CD4-positive, alpha-beta memory T cell (primary cell): Measurements from ENCODE around the gene PDE8B. TPM values are rescaled to one million over a fixed set of nuclear protein-coding genes. Genes with fewer than 3 reads are reported as not detected.

Source experiments
- CTCF ChIA-PET: fragments of 350-600 bp; sonication (Branson Sonifier 250); formaldehyde crosslinking; loops from one replicate; lab custom pipeline; 2021; ENCODE audit warnings: inconsistent platforms; ENCODE audit not compliant: partially characterized antibody; lab: Charles Lee
- POLR2A ChIA-PET: fragments of 350-600 bp; sonication (Branson Sonifier 250); formaldehyde crosslinking; loops from one replicate; lab custom pipeline; 2021; ENCODE audit not compliant: partially characterized antibody; lab: Charles Lee
- DNase-seq, 5 donors: peaks; one replicate each; pipeline versions ENCODE4 v3.0.0 to v3.0.0-alpha.2; 2020 to 2022; ENCODE audit warnings: mixed read lengths in 1 of 5
- H3K27ac ChIP-seq: one replicate; pipeline ENCODE4 v1.7.0; 2013; ENCODE audit warnings: low read depth, low read length
- H3K27me3 ChIP-seq: 2 replicates; pipeline ENCODE4 v1.7.0; 2013; ENCODE audit warnings: mild to moderate bottlenecking, low read length, moderate library complexity; ENCODE audit not compliant: insufficient read depth
- H3K36me3 ChIP-seq: 2 replicates; pipeline ENCODE4 v1.7.0; 2013; ENCODE audit warnings: mild to moderate bottlenecking, low read length, moderate library complexity; ENCODE audit not compliant: insufficient read depth
- H3K4me1 ChIP-seq: 2 replicates; pipeline ENCODE4 v1.7.0; 2013; ENCODE audit warnings: mild to moderate bottlenecking, low read length, moderate library complexity; ENCODE audit not compliant: insufficient read depth
- H3K4me3 ChIP-seq, 2 donors: one replicate each; pipeline ENCODE4 v1.7.0; 2013; ENCODE audit warnings: low read length in 2 of 2, mild to moderate bottlenecking in 1 of 2
- H3K9me3 ChIP-seq, 2 donors: one replicate each; pipeline ENCODE4 v1.7.0; 2013; ENCODE audit warnings: low read length in 2 of 2, control low read depth in 1 of 2; ENCODE audit not compliant: control insufficient read depth in 1 of 2
- H3K27ac Mint-ChIP-seq, 7 donors: one replicate each; pipeline ENCODE4 v1.8.0; 2020 to 2021; ENCODE audit warnings: mixed read lengths in 7 of 7, mild to moderate bottlenecking in 6 of 7, inconsistent platforms in 3 of 7, moderate library complexity in 3 of 7
- H3K27me3 Mint-ChIP-seq, 2 donors: one replicate each; pipeline ENCODE4 v1.8.0; 2020 to 2021; ENCODE audit warnings: mixed read lengths in 2 of 2
- H3K36me3 Mint-ChIP-seq, 2 donors: one replicate each; pipeline ENCODE4 v1.8.0; 2020 to 2021; ENCODE audit warnings: mixed read lengths in 2 of 2, inconsistent platforms in 1 of 2, mild to moderate bottlenecking in 1 of 2
- H3K4me1 Mint-ChIP-seq, 4 donors: one replicate each; pipeline ENCODE4 v1.8.0; 2020 to 2021; ENCODE audit warnings: mixed read lengths in 4 of 4, mild to moderate bottlenecking in 1 of 4
- H3K4me3 Mint-ChIP-seq, 8 donors: one replicate each; pipeline ENCODE4 v1.8.0; 2020 to 2021; ENCODE audit warnings: mixed read lengths in 8 of 8, mild to moderate bottlenecking in 7 of 8, moderate library complexity in 6 of 8, inconsistent platforms in 3 of 8
- H3K9me3 Mint-ChIP-seq, 8 donors: one replicate each; pipeline ENCODE4 v1.8.0; 2020 to 2021; ENCODE audit warnings: mixed read lengths in 8 of 8, mild to moderate bottlenecking in 5 of 8, inconsistent platforms in 3 of 8, moderate library complexity in 1 of 8
- intact Hi-C: fragments of 100-400 bp; cut with micrococcal nuclease; formaldehyde crosslinking; loops from one replicate; pipeline ENCODE4 v1.15.1; 2023
- polyA plus RNA-seq, 2 donors: library from polyadenylated mRNA; unstranded; fragments of 300-500 nt; fragmentation: Illumina TruSeq; gene quantifications; one replicate each; pipeline ENCODE4 v1.2.3, GENCODE V29; 2021
- total RNA-seq, 2 experiments: library from RNA; stranded (reverse); gene quantifications; one replicate each; pipeline ENCODE4 v1.2.3, GENCODE V29; 2021

PDE8B gene, protein sequence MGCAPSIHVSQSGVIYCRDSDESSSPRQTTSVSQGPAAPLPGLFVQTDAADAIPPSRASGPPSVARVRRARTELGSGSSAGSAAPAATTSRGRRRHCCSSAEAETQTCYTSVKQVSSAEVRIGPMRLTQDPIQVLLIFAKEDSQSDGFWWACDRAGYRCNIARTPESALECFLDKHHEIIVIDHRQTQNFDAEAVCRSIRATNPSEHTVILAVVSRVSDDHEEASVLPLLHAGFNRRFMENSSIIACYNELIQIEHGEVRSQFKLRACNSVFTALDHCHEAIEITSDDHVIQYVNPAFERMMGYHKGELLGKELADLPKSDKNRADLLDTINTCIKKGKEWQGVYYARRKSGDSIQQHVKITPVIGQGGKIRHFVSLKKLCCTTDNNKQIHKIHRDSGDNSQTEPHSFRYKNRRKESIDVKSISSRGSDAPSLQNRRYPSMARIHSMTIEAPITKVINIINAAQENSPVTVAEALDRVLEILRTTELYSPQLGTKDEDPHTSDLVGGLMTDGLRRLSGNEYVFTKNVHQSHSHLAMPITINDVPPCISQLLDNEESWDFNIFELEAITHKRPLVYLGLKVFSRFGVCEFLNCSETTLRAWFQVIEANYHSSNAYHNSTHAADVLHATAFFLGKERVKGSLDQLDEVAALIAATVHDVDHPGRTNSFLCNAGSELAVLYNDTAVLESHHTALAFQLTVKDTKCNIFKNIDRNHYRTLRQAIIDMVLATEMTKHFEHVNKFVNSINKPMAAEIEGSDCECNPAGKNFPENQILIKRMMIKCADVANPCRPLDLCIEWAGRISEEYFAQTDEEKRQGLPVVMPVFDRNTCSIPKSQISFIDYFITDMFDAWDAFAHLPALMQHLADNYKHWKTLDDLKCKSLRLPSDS
- not detected for total RNA-seq
- polyA plus RNA-seq, result under 1 TPM in 1 of 2 donors, not detected in 1; 0.26 TPM

DNA sequence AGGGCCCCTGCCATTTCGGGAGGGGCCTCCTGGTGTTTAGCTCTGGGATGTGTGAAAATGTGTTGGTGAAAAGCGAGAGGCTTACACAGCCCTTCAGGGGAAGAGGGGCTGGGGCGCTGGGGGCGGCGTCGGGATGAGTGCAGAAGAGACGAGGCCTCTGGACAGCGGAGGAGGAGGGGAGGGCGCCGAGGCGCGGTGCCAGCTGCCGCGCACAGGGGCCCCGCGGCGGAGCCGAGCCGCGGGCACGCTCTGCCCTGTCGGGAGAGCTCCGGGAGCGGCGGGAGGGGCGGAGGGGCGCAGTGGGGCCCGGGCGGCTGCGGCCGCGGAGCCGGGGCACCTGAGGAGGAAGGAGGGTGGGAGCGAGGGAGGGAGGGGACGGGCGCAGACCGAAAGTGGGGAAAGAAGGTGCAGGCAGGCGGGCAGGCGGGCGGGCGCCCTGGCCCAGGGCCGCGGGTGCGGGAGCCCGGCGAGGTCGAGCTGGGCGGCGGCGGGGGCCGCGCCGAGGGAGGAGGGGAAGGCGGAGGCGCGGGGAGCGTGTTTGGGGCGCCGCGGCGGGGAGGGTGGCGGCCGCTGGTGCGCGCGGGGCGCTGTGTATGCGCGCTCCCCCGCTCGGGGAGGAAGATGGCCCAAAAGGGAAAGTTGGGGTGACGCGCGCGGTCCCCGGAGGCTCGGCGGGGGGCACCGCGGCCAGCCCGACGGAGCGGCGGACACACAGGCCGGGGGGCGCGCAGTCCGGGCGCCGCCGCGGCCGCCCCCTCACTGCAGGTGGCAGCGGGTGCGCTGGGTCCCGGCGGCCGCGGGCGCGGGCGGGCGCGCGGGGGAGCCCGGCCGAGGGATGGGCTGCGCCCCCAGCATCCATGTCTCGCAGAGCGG lies at the start of gene PDE8B:
Gene PDE8B, plus strand, starts transcription at position 590 of the 873 bp plus-strand sequence. Its CDS starts 246 bp downstream, at position 836.
- peak within 1 kb of the TSS in 2 of 7 donors; percentile 48 to 81 for H3K27ac Mint-ChIP-seq
- no peaks in the 10 kb centered on the region for H3K36me3 Mint-ChIP-seq
- no peaks in the 10 kb centered on the region for H3K9me3 ChIP-seq
- peaks cover 0 to 4% (median under 1%) of the 10 kb centered on the region in 8 donors for H3K9me3 Mint-ChIP-seq
- peaks cover 7% of the 10 kb centered on the region for H3K4me1 ChIP-seq
- H3K4me3 Mint-ChIP-seq, result peak within 1 kb of the TSS; percentile 68 to 89 (median 82)
- ChIA-PET POLR2A (no interaction called here), CTCF (no interaction called here)
- peak within 1 kb of the TSS in 1 of 2 donors; percentile 5 for H3K4me3 ChIP-seq
- H3K27me3 ChIP-seq, result peaks cover 5% of the 10 kb centered on the region
- no peaks in the 10 kb centered on the region for H3K36me3 ChIP-seq
- intact Hi-C loops, result no loop called here
- H3K4me1 Mint-ChIP-seq, result peaks cover 6 to 16% (median 14%) of the 10 kb centered on the region in 4 donors
- peaks cover 48 to 54% of the 10 kb centered on the region in 2 donors for H3K27me3 Mint-ChIP-seq
- no peak within 1 kb of the TSS for H3K27ac ChIP-seq
- DNase-seq, result peak in 4 of 5 donors; percentile 4 to 18 (median 14)

DNA sequence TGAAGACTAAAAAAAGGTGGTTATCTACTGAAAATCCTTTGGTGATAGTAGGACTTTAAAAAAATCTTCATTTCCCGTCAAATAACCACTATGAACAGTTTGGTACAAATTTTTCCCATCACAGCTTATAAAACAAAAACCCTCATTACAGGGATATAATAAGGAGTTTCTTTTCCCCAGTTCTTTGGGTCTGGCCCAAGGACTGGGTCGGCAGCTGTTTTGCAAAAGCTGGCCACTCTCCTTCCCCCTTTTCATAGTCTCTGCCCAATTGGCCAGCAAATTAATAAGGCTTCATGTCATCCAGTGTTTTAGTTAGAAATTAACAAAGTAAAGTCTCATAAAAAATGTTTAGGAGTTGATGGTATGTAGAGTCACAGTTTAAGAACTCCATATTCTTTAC lies 47.0 kb upstream of the PDE8B start:
- ChIA-PET CTCF (no interaction called here), POLR2A (no interaction called here)
- intact Hi-C loops, result no loop called here
- Histone ChIP-seq H3K4me1 (no peaks in the 10 kb centered on the region), H3K36me3 (no peaks in the 10 kb centered on the region), H3K9me3 (no peaks in the 10 kb centered on the region), H3K27me3 (no peaks in the 10 kb centered on the region), H3K27ac (no peak overlapping the region), H3K4me3 (no peak overlapping the region)
- no peaks in the 10 kb centered on the region for H3K9me3 Mint-ChIP-seq
- H3K4me3 Mint-ChIP-seq, result no peak overlapping the region
- no peak for DNase-seq
- no peak overlapping the region for H3K27ac Mint-ChIP-seq
- no peaks in the 10 kb centered on the region for H3K4me1 Mint-ChIP-seq
- no peaks in the 10 kb centered on the region for H3K36me3 Mint-ChIP-seq
- H3K27me3 Mint-ChIP-seq, result peaks cover 0 to 10% of the 10 kb centered on the region in 2 donors

DNA sequence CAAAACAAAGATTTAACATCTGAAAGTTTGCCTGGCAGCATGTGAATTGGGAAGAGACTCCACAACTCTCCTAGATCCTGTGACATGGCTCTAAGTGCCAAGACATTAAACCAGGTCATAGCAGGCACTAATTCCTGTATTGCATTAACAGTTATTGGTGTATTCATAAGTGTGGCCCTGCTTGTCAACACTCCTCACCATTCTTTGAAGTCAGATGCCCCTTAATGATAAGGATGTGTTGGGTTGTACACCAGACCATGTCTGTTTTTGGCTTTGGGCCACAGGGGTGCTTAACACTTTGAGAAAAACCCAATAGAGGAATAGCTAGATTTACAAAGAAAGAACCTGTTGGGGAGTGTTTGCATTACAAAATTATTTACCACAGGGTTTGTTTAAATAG lies 43.4 kb upstream of the PDE8B start:
- no peak overlapping the region for H3K27ac ChIP-seq
- Mint-ChIP-seq H3K4me1 (no peaks in the 10 kb centered on the region), H3K9me3 (no peaks in the 10 kb centered on the region), H3K27me3 (peaks cover 2 to 10% of the 10 kb centered on the region in 2 donors), H3K36me3 (no peaks in the 10 kb centered on the region), H3K4me3 (no peak overlapping the region), H3K27ac (no peak overlapping the region)
- intact Hi-C loops, result no loop called here
- H3K4me3 ChIP-seq, result no peak overlapping the region
- ChIA-PET CTCF (no interaction called here), POLR2A (no interaction called here)
- H3K36me3 ChIP-seq, result no peaks in the 10 kb centered on the region
- no peaks in the 10 kb centered on the region for H3K27me3 ChIP-seq
- H3K4me1 ChIP-seq, result no peaks in the 10 kb centered on the region
- H3K9me3 ChIP-seq, result no peaks in the 10 kb centered on the region
- no peak for DNase-seq

DNA sequence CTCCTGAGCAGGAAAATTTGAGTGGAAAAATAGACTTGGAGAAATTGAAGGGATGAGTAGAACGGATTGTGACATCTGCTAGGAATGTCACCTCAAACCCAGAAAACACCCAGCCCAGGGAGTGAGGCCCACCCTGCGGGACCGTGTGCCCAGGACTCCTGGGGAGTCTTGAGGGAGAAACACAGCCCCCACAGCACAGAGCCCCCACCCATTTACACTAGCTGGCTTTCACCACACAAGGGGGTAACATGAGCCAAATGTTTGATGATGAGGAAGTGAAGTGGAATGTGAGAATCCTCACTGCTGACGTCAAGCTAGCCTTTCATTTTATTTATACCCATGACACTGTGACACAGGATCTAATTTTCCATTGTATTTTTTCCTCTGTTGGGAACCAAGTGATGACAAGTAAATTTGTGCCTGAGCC lies 42.8 kb upstream of the PDE8B start:
- Histone ChIP-seq H3K9me3 (no peaks in the 10 kb centered on the region), H3K4me3 (no peak overlapping the region), H3K36me3 (no peaks in the 10 kb centered on the region), H3K27ac (no peak overlapping the region), H3K4me1 (no peaks in the 10 kb centered on the region), H3K27me3 (no peaks in the 10 kb centered on the region)
- Mint-ChIP-seq H3K9me3 (no peaks in the 10 kb centered on the region), H3K27ac (no peak overlapping the region), H3K27me3 (peaks cover 2 to 10% of the 10 kb centered on the region in 2 donors), H3K36me3 (no peaks in the 10 kb centered on the region), H3K4me1 (no peaks in the 10 kb centered on the region), H3K4me3 (no peak overlapping the region)
- intact Hi-C loops, result no loop called here
- no peak for DNase-seq
- CTCF ChIA-PET, result interaction anchor here (2.6 kb wide), 1 partner anchor 23 kb away, joined by 13 read pairs; no protein-coding TSS in a partner anchor
- POLR2A ChIA-PET, result no interaction called here

DNA sequence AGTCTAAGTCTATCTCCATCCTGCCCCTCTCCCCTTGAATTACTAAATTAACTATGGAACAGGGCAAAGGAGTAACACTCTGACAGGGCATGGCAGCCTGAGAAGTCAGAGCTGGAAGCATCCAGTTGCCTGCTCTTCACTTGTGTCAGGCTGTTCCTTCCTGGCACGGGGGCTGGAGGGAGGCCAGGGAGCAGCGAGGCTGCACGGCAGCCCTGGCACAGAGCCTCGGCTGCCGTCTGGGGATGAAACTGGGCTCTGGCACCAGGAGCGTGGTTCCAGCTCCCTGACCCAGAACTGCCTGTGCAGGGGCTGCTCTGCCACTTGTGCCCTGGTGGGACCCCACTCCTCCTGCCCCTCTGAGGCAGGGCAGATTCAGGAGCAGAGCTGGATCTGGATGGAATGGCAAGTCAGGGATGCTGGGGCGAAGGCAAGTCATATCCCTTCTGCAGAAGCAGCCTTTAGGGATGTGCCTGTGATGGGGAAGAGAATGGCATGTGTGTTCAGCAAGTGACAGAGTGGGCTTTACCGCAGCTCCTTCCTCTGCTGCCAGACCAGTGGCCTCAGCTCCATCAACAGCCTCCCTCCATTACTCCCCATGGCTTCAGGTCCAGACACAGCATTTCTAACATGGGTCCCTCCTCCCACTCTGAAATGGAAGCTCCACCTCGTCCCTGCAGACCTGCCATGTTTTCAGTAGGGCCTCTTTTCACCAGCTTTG lies 42.2 kb upstream of the PDE8B start:
- Mint-ChIP-seq H3K36me3 (no peaks in the 10 kb centered on the region), H3K4me1 (no peaks in the 10 kb centered on the region), H3K27ac (no peak overlapping the region), H3K9me3 (no peaks in the 10 kb centered on the region), H3K27me3 (peaks cover 2 to 8% of the 10 kb centered on the region in 2 donors), H3K4me3 (no peak overlapping the region)
- Histone ChIP-seq H3K36me3 (no peaks in the 10 kb centered on the region), H3K27ac (no peak overlapping the region), H3K27me3 (no peaks in the 10 kb centered on the region), H3K9me3 (no peaks in the 10 kb centered on the region), H3K4me1 (no peaks in the 10 kb centered on the region), H3K4me3 (no peak overlapping the region)
- ChIA-PET CTCF (interaction anchor here (2.6 kb wide), 1 partner anchor 24 kb away, joined by 13 read pairs; no protein-coding TSS in a partner anchor), POLR2A (no interaction called here)
- intact Hi-C loops, result no loop called here
- no peak for DNase-seq

DNA sequence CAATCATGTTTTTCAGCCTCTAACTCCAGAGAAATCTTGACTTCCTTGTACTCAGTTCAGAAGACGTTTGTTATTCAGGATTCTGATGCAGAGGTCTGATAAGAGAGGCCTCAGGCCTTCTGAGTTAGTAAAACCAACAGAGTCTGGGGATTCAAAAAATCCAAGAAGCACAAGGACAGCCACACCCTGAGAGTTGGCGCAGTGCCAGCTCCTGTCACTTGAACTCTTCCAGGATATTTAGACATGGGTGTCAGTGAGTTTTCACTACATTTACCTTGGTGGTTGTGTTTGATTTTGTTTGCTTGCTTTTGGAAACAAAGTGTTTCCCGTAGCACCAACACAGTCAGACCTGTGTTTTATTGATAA lies 41.6 kb upstream of the PDE8B start:
- POLR2A ChIA-PET, result no interaction called here
- peaks cover 2 to 8% of the 10 kb centered on the region in 2 donors for H3K27me3 Mint-ChIP-seq

More for the DNA sequence above, 41.6 kb upstream of the PDE8B start:
- Mint-ChIP-seq H3K4me3 (no peak overlapping the region), H3K4me1 (no peaks in the 10 kb centered on the region), H3K36me3 (no peaks in the 10 kb centered on the region), H3K27ac (no peak overlapping the region), H3K9me3 (no peaks in the 10 kb centered on the region)
- H3K4me1 ChIP-seq, result no peaks in the 10 kb centered on the region
- CTCF ChIA-PET, result interaction anchor here (2.6 kb wide), 1 partner anchor 24 kb away, joined by 13 read pairs; no protein-coding TSS in a partner anchor
- no peak overlapping the region for H3K4me3 ChIP-seq
- H3K36me3 ChIP-seq, result no peaks in the 10 kb centered on the region
- no peak overlapping the region for H3K27ac ChIP-seq
- H3K9me3 ChIP-seq, result no peaks in the 10 kb centered on the region
- no peak for DNase-seq
- no peaks in the 10 kb centered on the region for H3K27me3 ChIP-seq
- intact Hi-C loops, result no loop called here
